AG04449 (cell line): Measurements from ENCODE around the gene TLCD1.
A peak's percentile ranks its signal among the peaks of the same experiment; 100 is the strongest.
"Not testable (repeated sequence)": the region's sequence is repeated elsewhere in the genome, so short reads cannot be mapped to it uniquely, and the experiment has no call there.

Source experiments
- CTCF ChIA-PET: fragments of 350-600 bp; formaldehyde crosslinking; extraction: SDS; loops from one replicate; lab custom pipeline; 2021; ENCODE audit warnings: antibody characterized with exemption; lab: Yijun Ruan, JAX
- POLR2A ChIA-PET: fragments of 400-600, 350-600 bp; formaldehyde crosslinking; extraction: SDS; loops from one replicate; lab custom pipeline; 2020; ENCODE audit warnings: antibody characterized with exemption, inconsistent platforms; lab: Yijun Ruan, JAX
- DNase-seq: peaks from one replicate; pipeline ENCODE4 v3.0.0-alpha.2; 2010; ENCODE audit warnings: low read depth, low spot score
- H3K4me3 ChIP-seq: 2 replicates; pipeline ENCODE4 v1.5.1; 2011; ENCODE audit warnings: low read depth, mild to moderate bottlenecking, control low read depth, low read length
- CTCF ChIP-seq: IDR thresholded peaks from one replicate; pipeline ENCODE4 v1.5.1; 2011; ENCODE audit warnings: mild to moderate bottlenecking, moderate library complexity, low read length, control low read depth, inconsistent platforms; ENCODE audit not compliant: insufficient read depth; ENCODE audit errors: missing control alignments

The TLCD1 gene

DNA sequence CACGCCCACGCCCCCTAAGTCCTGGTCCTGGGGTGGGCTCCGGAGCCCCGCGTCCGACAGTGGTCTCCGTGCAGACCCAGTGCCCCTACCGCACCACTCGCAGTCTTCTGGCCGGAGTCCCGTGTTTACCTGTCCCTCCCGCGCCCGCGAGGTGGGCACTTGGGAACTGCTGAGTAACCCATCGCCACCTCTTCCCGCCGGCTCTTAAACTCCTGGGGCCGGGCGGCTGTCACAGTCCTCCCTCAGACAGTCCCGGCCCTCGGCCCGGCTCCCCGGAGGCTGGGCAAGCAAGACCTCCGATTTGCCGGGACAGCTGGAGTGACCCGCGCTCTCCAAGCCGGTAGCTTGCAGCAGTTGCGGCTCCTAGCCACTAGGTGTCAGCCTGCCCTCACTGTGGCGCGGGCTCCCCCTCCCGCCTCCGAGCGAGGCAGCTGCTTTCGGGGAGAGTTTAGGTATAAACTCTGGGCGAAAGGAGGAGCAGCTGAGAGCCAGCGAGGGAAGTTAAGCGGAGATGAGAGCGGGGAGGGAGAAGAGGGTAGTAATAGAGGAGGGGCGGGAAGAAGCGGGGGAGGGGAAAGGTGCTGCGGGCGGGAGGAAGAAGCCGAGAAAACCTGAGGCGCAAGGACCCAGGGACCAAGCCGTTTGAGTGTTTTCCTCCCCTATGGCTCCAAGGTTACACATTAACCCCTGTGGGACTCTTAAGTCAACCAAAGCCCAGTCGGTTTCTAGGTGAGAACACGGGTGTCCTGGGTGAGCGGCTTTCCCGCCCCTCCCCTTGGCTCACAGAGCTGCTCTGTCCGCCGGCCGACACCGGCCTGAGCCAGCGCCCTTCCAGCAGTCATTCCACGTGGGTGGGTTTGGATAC is 826 bp upstream of the TLCD1 start:
- peak overlapping the region; percentile 72 for H3K4me3 ChIP-seq
- CTCF ChIA-PET = interaction anchor here (0.5 to 17.0 kb wide), 60 partner anchors 8 to 417 kb away, joined by 3 to 603 read pairs (median 4); partner anchors contain the start of genes BLTP2, DHRS13, PHF12 and PROCA1
- POLR2A ChIA-PET = interaction anchor here (0.7 to 5.4 kb wide), 19 partner anchors 8 to 390 kb away, joined by 3 to 174 read pairs (median 3); partner anchors contain the start of genes DHRS13, PHF12, PROCA1 and TRAF4
- no peak for DNase-seq
- peak; percentile 100 for TF ChIP-seq CTCF

- ChIA-PET CTCF (interaction anchor here (0.9 to 17.0 kb wide), 29 partner anchors 15 to 406 kb away, joined by 3 to 603 read pairs (median 9); partner anchors contain the start of genes BLTP2, PHF12, PROCA1 and TRAF4), POLR2A (interaction anchor here (0.7 to 5.4 kb wide), 10 partner anchors 11 to 391 kb away, joined by 3 to 174 read pairs (median 9); partner anchors contain the start of genes PHF12, PROCA1 and TRAF4)
- peak overlapping the region; percentile 72 for H3K4me3 ChIP-seq
- no peak for TF ChIP-seq CTCF
- no peak for DNase-seq
Observed at GRCh38 chr17:28725660-28726225, 290 bp downstream of the TLCD1 start.

- CTCF ChIA-PET = interaction anchor here (0.6 to 17.0 kb wide), 8 partner anchors 22 to 392 kb away, joined by 3 to 603 read pairs (median 49); partner anchors contain the start of genes PHF12 and TRAF4
- no peak for DNase-seq
- POLR2A ChIA-PET = interaction anchor here (2.3 to 5.4 kb wide), 3 partner anchors 14 to 227 kb away, joined by 12 to 174 read pairs (median 14); partner anchors contain the start of genes PHF12, PROCA1 and TRAF4
- no peak for TF ChIP-seq CTCF
- peak overlapping the region; percentile 72 for H3K4me3 ChIP-seq
Observed at GRCh38 chr17:28725166-28725659, 820 bp downstream of the TLCD1 start.

DNA sequence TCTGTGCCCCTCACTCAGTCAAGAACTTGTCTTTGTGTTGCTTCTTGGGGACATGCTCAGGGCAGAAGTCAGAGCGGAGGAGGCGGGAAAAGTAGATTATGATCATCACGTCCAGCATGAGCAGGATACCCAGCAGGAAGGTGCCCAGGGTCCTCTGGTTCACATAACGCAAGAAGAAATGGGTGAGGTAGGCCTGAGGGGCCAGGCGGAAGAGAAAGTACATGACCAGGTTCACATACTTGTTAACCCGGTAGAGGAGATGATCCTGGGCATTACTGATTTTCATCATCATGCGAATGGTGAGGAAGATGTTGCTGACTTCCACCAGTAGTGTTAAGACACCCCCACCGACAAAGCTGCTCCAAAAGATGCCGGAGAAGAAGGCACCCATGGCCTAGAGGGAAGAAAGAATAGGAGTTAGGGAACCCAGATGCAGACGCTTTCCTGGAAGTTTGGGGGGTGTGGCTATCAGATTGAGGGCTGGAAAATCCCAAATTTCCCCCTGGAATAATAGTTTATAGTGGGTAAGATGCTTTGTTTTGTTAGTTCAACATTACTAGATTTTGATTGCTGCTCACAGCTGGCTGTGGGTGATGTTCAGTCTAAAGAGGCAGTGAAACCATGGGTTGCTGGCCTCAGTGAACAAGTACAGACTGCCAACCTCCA is 1.4 kb downstream of the TLCD1 start:
- no peak for DNase-seq
- POLR2A ChIA-PET = interaction anchor here (1.1 to 5.4 kb wide), 3 partner anchors 13 to 76 kb away, joined by 4 to 174 read pairs (median 12); partner anchors contain the start of genes PROCA1 and TRAF4

DNA sequence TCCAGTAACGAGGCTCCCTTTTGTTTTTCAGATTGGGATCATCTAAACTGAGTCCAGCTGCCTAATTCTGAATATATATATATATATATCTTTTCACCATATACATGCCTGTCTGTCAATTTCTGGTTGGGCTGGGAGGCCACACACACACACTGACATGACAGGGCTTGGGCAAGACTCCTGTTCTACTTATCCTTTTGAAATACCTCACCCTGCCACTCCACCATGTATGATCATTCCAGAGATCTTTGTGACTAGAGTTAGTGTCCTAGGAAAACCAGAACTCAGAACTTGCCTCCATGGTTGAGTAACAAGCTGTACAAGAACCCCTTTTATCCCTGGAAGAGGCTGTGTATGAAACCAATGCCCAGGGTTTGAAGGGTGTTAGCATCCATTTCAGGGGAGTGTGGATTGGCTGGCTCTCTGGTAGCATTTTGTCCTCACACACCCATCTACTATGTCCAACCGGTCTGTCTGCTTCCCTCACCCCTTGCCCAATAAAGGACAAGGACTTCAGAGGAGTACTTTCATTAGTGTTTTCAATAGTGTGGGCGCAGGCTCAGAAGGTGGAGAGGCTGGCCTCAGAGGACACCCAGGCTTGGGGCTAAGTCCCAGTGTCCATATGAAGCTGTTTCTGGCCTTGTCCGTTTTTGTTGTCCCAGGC is 2.1 kb downstream of the TLCD1 start:
- H3K4me3 ChIP-seq, DNase-seq: not testable (repeated sequence)
- POLR2A ChIA-PET = interaction anchor here (1.1 to 2.8 kb wide), 2 partner anchors 13 to 75 kb away, joined by 4 to 12 read pairs; partner anchors contain the start of gene PROCA1
- CTCF ChIA-PET = interaction anchor here (5.2 to 17.0 kb wide), 3 partner anchors 24 to 393 kb away, joined by 34 to 603 read pairs (median 155); partner anchors contain the start of genes PHF12 and TRAF4

More for the DNA sequence above, 1.4 kb downstream of the TLCD1 start:
- CTCF ChIA-PET = interaction anchor here (0.6 to 17.0 kb wide), 7 partner anchors 23 to 392 kb away, joined by 3 to 603 read pairs (median 40); partner anchors contain the start of genes PHF12 and TRAF4
- peak overlapping the region; percentile 72 for H3K4me3 ChIP-seq
- TF ChIP-seq CTCF = no peak
